ENCODE results near the gene GALNT14.

The GALNT14 gene

DNA sequence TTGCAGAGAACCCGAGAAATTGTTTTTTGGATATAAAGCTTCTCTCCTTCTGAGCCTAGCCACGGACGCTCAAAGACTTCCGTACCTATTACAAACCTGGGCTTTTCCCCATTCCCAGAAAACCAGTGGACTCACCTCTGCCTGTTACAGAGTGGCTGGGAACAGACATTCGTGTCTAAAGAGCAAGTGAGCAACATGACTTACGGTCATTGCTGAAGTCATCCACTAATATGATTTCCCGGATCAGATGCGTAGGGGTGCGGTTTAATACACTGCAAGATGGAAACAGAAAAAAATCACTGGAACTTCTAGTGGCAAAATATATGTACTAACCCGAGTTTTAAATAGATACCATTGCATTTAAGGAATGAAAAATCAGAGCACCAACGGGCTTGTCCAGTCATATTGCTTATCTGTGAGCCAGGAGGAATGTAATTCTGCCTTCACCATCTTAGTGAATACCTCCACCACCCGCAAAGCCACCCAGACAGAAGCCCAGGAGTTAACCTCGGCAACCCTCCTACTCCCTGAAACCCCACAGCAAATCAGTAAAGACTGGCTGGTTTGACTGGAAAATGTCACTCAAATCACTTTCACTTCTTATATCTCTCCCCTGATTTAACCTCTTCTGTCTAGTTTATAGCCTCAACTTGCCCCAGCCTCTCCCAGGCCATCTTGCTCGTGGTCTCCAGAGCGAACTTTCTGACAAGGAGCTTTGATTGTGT is 179.9 kb downstream of the GALNT14 start:
- no peak for DNase-seq
- no peak overlapping the region for H3K4me3 ChIP-seq (ENCODE audit: insufficient read depth, low read depth, low read length, poor library complexity, severe bottlenecking)
- no peaks in the 10 kb centered on the region for H3K36me3 ChIP-seq (ENCODE audit: control insufficient read depth, insufficient read depth, low read length)
- no peak overlapping the region for H3K27ac ChIP-seq (ENCODE audit: insufficient read depth, low read length, poor library complexity, severe bottlenecking)
- no peaks in the 10 kb centered on the region for H3K9me3 ChIP-seq (ENCODE audit: control insufficient read depth, low read length)
- H3K4me1 ChIP-seq (ENCODE audit: control insufficient read depth, insufficient read depth, low read length, poor library complexity, severe bottlenecking), result no peaks in the 10 kb centered on the region
- H3K27me3 ChIP-seq (replicated peaks; ENCODE audit: control insufficient read depth, insufficient read depth, low read length, poor library complexity, severe bottlenecking), result no peaks in the 10 kb centered on the region

DNA sequence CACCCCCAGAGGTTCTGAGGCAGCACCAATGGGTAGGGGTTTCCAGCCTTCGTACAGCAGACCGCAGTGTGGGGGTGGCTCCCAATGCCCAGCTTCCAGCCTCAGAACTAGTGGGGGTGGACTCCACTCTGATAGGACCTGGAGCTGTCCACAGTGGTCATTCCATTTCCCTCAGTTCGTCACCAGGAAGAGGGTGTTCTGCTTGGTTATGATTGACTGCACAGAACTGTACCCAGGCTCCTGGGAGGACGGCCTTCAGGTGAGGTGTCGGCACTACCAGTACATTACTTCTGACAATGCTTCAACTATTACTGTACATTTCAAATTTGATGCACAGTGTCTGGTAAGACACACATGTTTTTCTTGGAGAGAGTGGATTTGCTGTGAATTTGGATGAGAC is 180.6 kb downstream of the GALNT14 start:
- Histone ChIP-seq H3K27me3 (replicated peaks; ENCODE audit: control insufficient read depth, insufficient read depth, low read length, poor library complexity, severe bottlenecking) (no peaks in the 10 kb centered on the region), H3K36me3 (ENCODE audit: control insufficient read depth, insufficient read depth, low read length) (no peaks in the 10 kb centered on the region), H3K9me3 (ENCODE audit: control insufficient read depth, low read length) (no peaks in the 10 kb centered on the region), H3K4me1 (ENCODE audit: control insufficient read depth, insufficient read depth, low read length, poor library complexity, severe bottlenecking) (no peaks in the 10 kb centered on the region), H3K4me3 (ENCODE audit: insufficient read depth, low read depth, low read length, poor library complexity, severe bottlenecking) (no peak overlapping the region), H3K27ac (ENCODE audit: insufficient read depth, low read length, poor library complexity, severe bottlenecking) (no peak overlapping the region)
- DNase-seq, result no peak

DNA sequence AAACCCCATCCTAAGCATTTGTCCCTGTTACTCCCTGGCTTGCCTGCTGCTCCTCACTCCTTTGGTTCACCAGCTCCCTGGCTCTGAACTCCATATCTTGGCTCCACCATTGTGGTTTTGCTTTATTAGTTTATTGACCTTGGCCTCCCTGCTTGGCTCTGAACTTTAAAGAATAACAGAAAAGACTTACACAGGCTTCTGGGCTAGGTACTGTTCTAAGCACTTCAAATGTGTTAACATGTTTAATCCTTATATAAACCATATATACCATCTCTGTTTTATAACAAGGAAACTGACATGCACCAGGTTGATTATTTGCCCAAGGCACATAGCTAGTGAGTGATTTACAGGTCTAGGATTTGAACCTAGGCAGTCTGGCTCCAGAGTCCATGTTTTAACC is 181.2 kb downstream of the GALNT14 start:
- DNase-seq, result no peak
- Histone ChIP-seq H3K4me3 (ENCODE audit: insufficient read depth, low read depth, low read length, poor library complexity, severe bottlenecking) (no peak overlapping the region), H3K9me3 (ENCODE audit: control insufficient read depth, low read length) (no peaks in the 10 kb centered on the region)

DNA sequence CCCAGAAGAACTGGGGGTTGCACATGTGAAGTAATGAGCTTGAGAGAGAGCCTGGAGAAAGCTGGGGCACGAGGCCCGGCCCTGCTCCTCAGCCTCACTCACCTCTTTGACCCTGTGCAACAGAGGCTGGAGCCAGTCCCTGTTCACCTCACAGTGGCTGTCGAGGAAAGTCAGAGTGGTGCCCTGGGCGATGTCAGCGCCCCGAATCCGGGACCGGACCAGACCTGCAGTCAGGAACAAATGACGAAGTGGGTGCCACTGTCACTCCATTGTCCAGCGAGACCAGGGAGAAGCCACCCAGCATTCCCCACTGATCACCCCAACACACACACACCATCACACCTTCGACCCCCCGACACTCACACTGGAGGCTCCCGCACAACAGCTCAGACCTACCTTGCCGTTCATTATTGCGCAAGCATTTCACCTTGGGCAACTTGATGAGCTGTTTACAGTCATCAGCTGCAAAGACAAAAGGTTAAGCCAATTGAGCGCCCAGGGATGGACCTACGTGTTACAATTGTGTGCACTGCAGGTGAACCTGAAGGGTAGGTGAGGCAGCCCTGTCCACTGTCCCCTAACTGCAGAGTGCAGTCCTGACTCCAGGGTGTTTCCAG is 182.6 kb downstream of the GALNT14 start:
- Histone ChIP-seq H3K27ac (ENCODE audit: insufficient read depth, low read length, poor library complexity, severe bottlenecking) (no peak overlapping the region), H3K4me1 (ENCODE audit: control insufficient read depth, insufficient read depth, low read length, poor library complexity, severe bottlenecking) (no peaks in the 10 kb centered on the region), H3K27me3 (replicated peaks; ENCODE audit: control insufficient read depth, insufficient read depth, low read length, poor library complexity, severe bottlenecking) (no peaks in the 10 kb centered on the region), H3K4me3 (ENCODE audit: insufficient read depth, low read depth, low read length, poor library complexity, severe bottlenecking) (no peak overlapping the region), H3K9me3 (ENCODE audit: control insufficient read depth, low read length) (no peaks in the 10 kb centered on the region), H3K36me3 (ENCODE audit: control insufficient read depth, insufficient read depth, low read length) (no peaks in the 10 kb centered on the region)
- DNase-seq, result no peak

More for the DNA sequence above, 181.2 kb downstream of the GALNT14 start:
- Histone ChIP-seq H3K36me3 (ENCODE audit: control insufficient read depth, insufficient read depth, low read length) (no peaks in the 10 kb centered on the region), H3K27ac (ENCODE audit: insufficient read depth, low read length, poor library complexity, severe bottlenecking) (no peak overlapping the region), H3K4me1 (ENCODE audit: control insufficient read depth, insufficient read depth, low read length, poor library complexity, severe bottlenecking) (no peaks in the 10 kb centered on the region), H3K27me3 (replicated peaks; ENCODE audit: control insufficient read depth, insufficient read depth, low read length, poor library complexity, severe bottlenecking) (no peaks in the 10 kb centered on the region)

DNA sequence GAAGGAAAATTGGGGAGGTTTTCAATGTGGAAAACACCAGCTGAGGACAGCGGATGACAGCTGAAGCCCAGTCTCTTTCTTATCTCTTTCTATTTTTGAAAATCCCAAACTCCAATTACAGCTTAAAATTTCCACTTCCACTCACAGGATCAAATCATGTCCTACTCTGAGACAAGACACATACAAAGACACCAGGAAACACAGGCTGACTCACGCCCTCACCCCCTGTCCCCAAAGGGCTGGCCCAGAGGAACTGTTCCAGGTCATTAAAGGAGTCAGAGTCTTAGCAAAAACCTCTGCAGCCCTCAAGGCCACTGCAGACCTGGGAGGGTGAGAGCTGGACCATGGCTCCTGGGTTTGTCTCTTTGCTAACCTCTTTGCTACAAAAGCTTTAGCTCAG is 187.9 kb downstream of the GALNT14 start:
- Histone ChIP-seq H3K4me1 (ENCODE audit: control insufficient read depth, insufficient read depth, low read length, poor library complexity, severe bottlenecking) (no peaks in the 10 kb centered on the region), H3K9me3 (ENCODE audit: control insufficient read depth, low read length) (no peaks in the 10 kb centered on the region), H3K36me3 (ENCODE audit: control insufficient read depth, insufficient read depth, low read length) (no peaks in the 10 kb centered on the region), H3K27ac (ENCODE audit: insufficient read depth, low read length, poor library complexity, severe bottlenecking) (no peak overlapping the region), H3K27me3 (replicated peaks; ENCODE audit: control insufficient read depth, insufficient read depth, low read length, poor library complexity, severe bottlenecking) (no peaks in the 10 kb centered on the region), H3K4me3 (ENCODE audit: insufficient read depth, low read depth, low read length, poor library complexity, severe bottlenecking) (no peak overlapping the region)
- no peak for DNase-seq

DNA sequence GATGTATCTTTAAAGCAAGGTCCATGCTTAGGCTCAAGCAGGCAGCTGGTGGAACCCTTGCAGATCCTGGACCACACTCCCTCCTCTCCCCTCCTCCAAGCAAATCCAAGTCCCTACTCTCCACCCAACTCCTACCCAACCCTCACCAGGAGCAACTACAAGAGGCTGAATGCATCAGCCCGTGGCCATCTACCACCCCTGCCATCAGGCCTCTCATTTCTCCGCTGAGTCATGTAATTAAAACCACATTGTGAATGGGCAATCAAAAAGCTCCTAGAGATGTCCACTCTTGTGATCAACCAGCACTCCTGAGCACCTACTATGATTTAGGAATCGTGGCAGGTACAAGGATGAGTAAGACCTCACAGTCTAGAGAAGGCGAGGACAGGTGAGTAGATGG is 188.8 kb downstream of the GALNT14 start:
- Histone ChIP-seq H3K27me3 (replicated peaks; ENCODE audit: control insufficient read depth, insufficient read depth, low read length, poor library complexity, severe bottlenecking) (no peaks in the 10 kb centered on the region), H3K4me1 (ENCODE audit: control insufficient read depth, insufficient read depth, low read length, poor library complexity, severe bottlenecking) (no peaks in the 10 kb centered on the region), H3K27ac (ENCODE audit: insufficient read depth, low read length, poor library complexity, severe bottlenecking) (no peak overlapping the region), H3K4me3 (ENCODE audit: insufficient read depth, low read depth, low read length, poor library complexity, severe bottlenecking) (no peak overlapping the region), H3K9me3 (ENCODE audit: control insufficient read depth, low read length) (no peaks in the 10 kb centered on the region), H3K36me3 (ENCODE audit: control insufficient read depth, insufficient read depth, low read length) (no peaks in the 10 kb centered on the region)
- no peak for DNase-seq

DNA sequence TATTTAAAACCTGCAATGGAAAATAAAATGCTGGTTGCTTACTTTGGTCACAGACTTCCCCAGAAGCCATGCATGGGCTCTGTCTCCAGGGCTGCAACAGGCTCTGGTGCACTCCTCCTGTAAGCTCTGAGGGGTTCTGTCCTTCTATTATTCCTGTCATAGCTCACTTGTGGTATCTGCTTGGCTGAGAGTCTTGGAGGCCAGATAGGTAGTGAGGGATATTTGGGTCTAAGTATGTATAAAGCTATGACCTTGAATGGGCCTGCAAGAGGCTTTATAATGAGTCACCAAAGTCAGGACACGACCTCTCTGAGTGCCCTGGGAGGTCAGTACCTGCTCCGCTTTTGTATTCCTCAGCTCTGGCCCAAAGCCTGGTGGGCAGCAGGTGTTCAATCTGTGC is 189.4 kb downstream of the GALNT14 start:
- H3K36me3 ChIP-seq (ENCODE audit: control insufficient read depth, insufficient read depth, low read length), result no peaks in the 10 kb centered on the region
- no peaks in the 10 kb centered on the region for H3K4me1 ChIP-seq (ENCODE audit: control insufficient read depth, insufficient read depth, low read length, poor library complexity, severe bottlenecking)
- H3K9me3 ChIP-seq (ENCODE audit: control insufficient read depth, low read length), result no peaks in the 10 kb centered on the region
- H3K4me3 ChIP-seq (ENCODE audit: insufficient read depth, low read depth, low read length, poor library complexity, severe bottlenecking), result no peak overlapping the region
- no peak for DNase-seq
- H3K27me3 ChIP-seq (replicated peaks; ENCODE audit: control insufficient read depth, insufficient read depth, low read length, poor library complexity, severe bottlenecking), result no peaks in the 10 kb centered on the region
- H3K27ac ChIP-seq (ENCODE audit: insufficient read depth, low read length, poor library complexity, severe bottlenecking), result no peak overlapping the region

DNA sequence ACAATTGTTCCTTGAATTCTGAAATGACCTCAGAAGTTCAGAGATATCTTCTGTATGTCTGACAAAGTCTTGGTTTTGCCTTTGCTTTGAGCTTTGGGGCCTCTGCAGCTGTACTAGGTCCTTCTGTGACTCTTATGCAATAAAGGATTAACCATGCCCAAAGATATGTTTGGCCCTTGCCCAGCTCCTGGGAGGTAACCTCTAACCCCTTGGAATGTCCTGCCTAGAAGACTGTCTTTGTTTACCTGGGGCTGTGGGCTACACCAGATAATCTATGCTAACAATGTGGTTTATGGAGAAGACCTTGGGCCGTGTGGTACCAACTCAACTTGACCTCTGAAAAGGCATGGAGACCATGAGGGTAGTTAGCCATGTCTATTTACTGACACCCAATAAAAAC is 190.1 kb downstream of the GALNT14 start:
- no peak for DNase-seq
- no peaks in the 10 kb centered on the region for H3K27me3 ChIP-seq (replicated peaks; ENCODE audit: control insufficient read depth, insufficient read depth, low read length, poor library complexity, severe bottlenecking)
- H3K4me1 ChIP-seq (ENCODE audit: control insufficient read depth, insufficient read depth, low read length, poor library complexity, severe bottlenecking), result no peaks in the 10 kb centered on the region
- no peak overlapping the region for H3K27ac ChIP-seq (ENCODE audit: insufficient read depth, low read length, poor library complexity, severe bottlenecking)
- H3K9me3 ChIP-seq (ENCODE audit: control insufficient read depth, low read length), result no peaks in the 10 kb centered on the region
- no peak overlapping the region for H3K4me3 ChIP-seq (ENCODE audit: insufficient read depth, low read depth, low read length, poor library complexity, severe bottlenecking)
- no peaks in the 10 kb centered on the region for H3K36me3 ChIP-seq (ENCODE audit: control insufficient read depth, insufficient read depth, low read length)

DNA sequence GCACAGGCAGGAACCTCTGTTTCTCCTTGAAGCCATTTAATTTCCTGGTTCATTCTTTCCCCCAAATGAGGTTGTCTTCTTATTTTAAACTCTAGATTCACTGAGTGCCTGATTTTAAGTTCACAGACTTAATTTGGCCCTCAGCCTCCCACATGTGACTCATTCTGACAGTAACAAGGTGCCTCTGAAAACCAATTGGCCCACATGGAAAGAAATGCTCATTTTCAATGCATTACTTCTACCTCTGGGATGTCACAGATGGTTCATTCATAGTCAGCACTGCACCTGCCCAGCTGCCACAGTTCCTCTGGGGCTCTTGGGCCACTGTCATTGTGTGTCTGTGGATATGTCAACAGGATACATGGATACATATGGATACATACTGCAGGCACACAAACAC is 190.6 kb downstream of the GALNT14 start:
- H3K27me3 ChIP-seq (replicated peaks; ENCODE audit: control insufficient read depth, insufficient read depth, low read length, poor library complexity, severe bottlenecking), result no peaks in the 10 kb centered on the region
- no peaks in the 10 kb centered on the region for H3K36me3 ChIP-seq (ENCODE audit: control insufficient read depth, insufficient read depth, low read length)
- H3K4me3 ChIP-seq (ENCODE audit: insufficient read depth, low read depth, low read length, poor library complexity, severe bottlenecking), result no peak overlapping the region
- H3K4me1 ChIP-seq (ENCODE audit: control insufficient read depth, insufficient read depth, low read length, poor library complexity, severe bottlenecking), result no peaks in the 10 kb centered on the region
- no peaks in the 10 kb centered on the region for H3K9me3 ChIP-seq (ENCODE audit: control insufficient read depth, low read length)
- no peak overlapping the region for H3K27ac ChIP-seq (ENCODE audit: insufficient read depth, low read length, poor library complexity, severe bottlenecking)
- DNase-seq, result no peak

DNA sequence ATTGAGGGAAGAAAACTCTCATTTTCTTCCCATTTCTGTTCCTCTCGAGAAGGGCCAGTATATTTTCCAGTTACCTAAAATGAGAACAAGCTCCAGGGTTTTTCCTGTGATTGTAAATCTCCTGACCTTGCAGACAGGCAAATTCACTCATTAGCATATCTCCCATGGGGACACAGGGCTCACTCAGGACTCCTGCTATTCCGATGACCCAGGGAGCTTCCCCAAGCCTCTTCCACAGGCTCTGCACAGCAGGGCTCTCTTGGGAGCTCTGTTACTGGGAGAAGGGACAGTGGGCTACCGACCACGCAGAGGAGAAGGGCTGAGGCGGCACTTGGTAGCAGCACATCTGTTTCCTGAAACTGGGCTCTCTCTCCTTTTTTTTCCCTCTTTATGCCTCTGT is 195.8 kb downstream of the GALNT14 start:
- DNase-seq, result no peak
- H3K4me3 ChIP-seq (ENCODE audit: insufficient read depth, low read depth, low read length, poor library complexity, severe bottlenecking), result no peak overlapping the region
- H3K27ac ChIP-seq (ENCODE audit: insufficient read depth, low read length, poor library complexity, severe bottlenecking), result no peak overlapping the region
- H3K36me3 ChIP-seq (ENCODE audit: control insufficient read depth, insufficient read depth, low read length), result no peaks in the 10 kb centered on the region
- no peaks in the 10 kb centered on the region for H3K27me3 ChIP-seq (replicated peaks; ENCODE audit: control insufficient read depth, insufficient read depth, low read length, poor library complexity, severe bottlenecking)
- H3K9me3 ChIP-seq (ENCODE audit: control insufficient read depth, low read length), result no peaks in the 10 kb centered on the region
- H3K4me1 ChIP-seq (ENCODE audit: control insufficient read depth, insufficient read depth, low read length, poor library complexity, severe bottlenecking), result no peaks in the 10 kb centered on the region

Data from effector memory CD4-positive, alpha-beta T cell (primary cell).